HEK293 (cell line): ENCODE measurements around the gene SRRM2.

Source experiments
- CTCF ChIA-PET: fragments of 350-600 bp; formaldehyde crosslinking; extraction: SDS; loops from one replicate; lab custom pipeline; 2021; ENCODE audit warnings: antibody characterized with exemption; lab: Yijun Ruan, JAX
- POLR2A ChIA-PET: fragments of 300-600 bp; formaldehyde crosslinking; extraction: SDS; loops from one replicate; lab custom pipeline; 2020; ENCODE audit warnings: antibody characterized with exemption, inconsistent platforms; lab: Yijun Ruan, JAX
- H3K27ac ChIP-seq: fragments of 200-500 bp; sonication (Bioruptor generic); 2 replicates; pipeline ENCODE4 v1.5.1; 2014; ENCODE audit warnings: low read depth, low read length, control low read depth, inconsistent platforms; ENCODE audit errors: extremely low read depth
- H3K36me3 ChIP-seq, 2 experiments: fragments of 200-500 bp in 1 of 2; sonication (Bioruptor generic) in 1 of 2; 1 replicate in 1 of 2; 2 replicates in 1 of 2; pipeline ENCODE4 v1.5.1; 2014 to 2017; ENCODE audit warnings: inconsistent platforms in 2 of 2, low read length in 2 of 2; ENCODE audit not compliant: control insufficient read depth in 2 of 2, insufficient read depth in 1 of 2
- H3K4me1 ChIP-seq: fragments of 200-500 bp; sonication (Bioruptor generic); 2 replicates; pipeline ENCODE4 v1.5.1; 2014; ENCODE audit warnings: mild to moderate bottlenecking, low read length, inconsistent platforms; ENCODE audit not compliant: control insufficient read depth, insufficient read depth
- H3K4me3 ChIP-seq: 2 replicates; pipeline ENCODE4 v1.5.1; 2011; ENCODE audit warnings: low read depth, mild to moderate bottlenecking, control low read depth, low read length, moderate library complexity
- H3K9me3 ChIP-seq: fragments of 200-500 bp; sonication (Bioruptor generic); 2 replicates; pipeline ENCODE4 v1.5.1; 2014; ENCODE audit warnings: low read depth, low read length, inconsistent platforms; ENCODE audit not compliant: control insufficient read depth, insufficient read depth
- EGR2 ChIP-seq: fragments of 450-650 bp; formaldehyde crosslinking; IDR thresholded peaks from 2 replicates; pipeline ENCODE4 v1.5.1; 2016; ENCODE audit warnings: low read depth, missing biosample characterization, missing genetic modification characterization
- GLIS1 ChIP-seq: fragments of 450-650 bp; formaldehyde crosslinking; IDR thresholded peaks from 2 replicates; pipeline ENCODE4 v1.5.1; 2016; ENCODE audit warnings: missing biosample characterization, missing genetic modification characterization
- HOXC10 ChIP-seq: sonication (generic); formaldehyde crosslinking; IDR thresholded peaks from 2 replicates; pipeline ENCODE4 v1.8.1; 2023; ENCODE audit warnings: mild to moderate bottlenecking, missing genetic modification reagents
- KLF1 ChIP-seq: fragments of 450-650 bp; formaldehyde crosslinking; IDR thresholded peaks from 2 replicates; pipeline ENCODE4 v1.5.1; 2016; ENCODE audit warnings: missing biosample characterization, missing genetic modification characterization
- KLF17 ChIP-seq: fragments of 450-650 bp; formaldehyde crosslinking; IDR thresholded peaks from 2 replicates; pipeline ENCODE4 v1.5.1; 2016; ENCODE audit warnings: missing biosample characterization, missing genetic modification characterization
- KLF7 ChIP-seq: fragments of 450-650 bp; formaldehyde crosslinking; IDR thresholded peaks from 2 replicates; pipeline ENCODE4 v1.5.1; 2016; ENCODE audit warnings: missing biosample characterization, missing genetic modification characterization, borderline replicate concordance
- WT1 ChIP-seq: fragments of 450-650 bp; formaldehyde crosslinking; IDR thresholded peaks from 2 replicates; pipeline ENCODE4 v1.5.1; 2016; ENCODE audit warnings: missing biosample characterization, missing genetic modification characterization
- YY1 ChIP-seq: fragments of 450-650 bp; formaldehyde crosslinking; IDR thresholded peaks from 2 replicates; pipeline ENCODE4 v1.5.1; 2018; ENCODE audit warnings: missing biosample characterization, missing genetic modification characterization
- ZFHX2 ChIP-seq: fragments of 450-650 bp; formaldehyde crosslinking; conservative IDR thresholded peaks from 2 replicates; pipeline ENCODE4 v1.5.1; 2016; ENCODE audit warnings: missing biosample characterization, missing genetic modification characterization
- ZIC2 ChIP-seq: fragments of 450-650 bp; formaldehyde crosslinking; IDR thresholded peaks from 2 replicates; pipeline ENCODE4 v1.5.1; 2016; ENCODE audit warnings: missing biosample characterization, missing genetic modification characterization
- ZNF148 ChIP-seq: fragments of 450-650 bp; formaldehyde crosslinking; IDR thresholded peaks from 2 replicates; pipeline ENCODE4 v1.5.0; 2017; ENCODE audit warnings: missing biosample characterization, missing genetic modification characterization, borderline replicate concordance
- ZNF2 ChIP-seq: fragments of 450-650 bp; formaldehyde crosslinking; IDR thresholded peaks from 2 replicates; pipeline ENCODE4 v1.5.1; 2016; ENCODE audit warnings: missing biosample characterization, missing genetic modification characterization
- ZNF23 ChIP-seq: fragments of 450-650 bp; formaldehyde crosslinking; IDR thresholded peaks from 2 replicates; pipeline ENCODE4 v1.5.1; 2016; ENCODE audit warnings: missing biosample characterization, missing genetic modification characterization, borderline replicate concordance
- ZNF302 ChIP-seq: fragments of 450-650 bp; formaldehyde crosslinking; IDR thresholded peaks from 2 replicates; pipeline ENCODE4 v1.5.1; 2016; ENCODE audit warnings: missing biosample characterization, missing genetic modification characterization, low read depth
- ZNF324 ChIP-seq: fragments of 450-650 bp; formaldehyde crosslinking; IDR thresholded peaks from 2 replicates; pipeline ENCODE4 v1.5.1; 2016; ENCODE audit warnings: missing biosample characterization, missing genetic modification characterization
- ZNF449 ChIP-seq: fragments of 450-650 bp; formaldehyde crosslinking; IDR thresholded peaks from 2 replicates; pipeline ENCODE4 v1.5.1; 2017; ENCODE audit warnings: missing biosample characterization, mild to moderate bottlenecking, missing genetic modification characterization, moderate library complexity
- ZNF645 ChIP-seq: fragments of 450-650 bp; formaldehyde crosslinking; IDR thresholded peaks from 2 replicates; pipeline ENCODE4; 2016; ENCODE audit warnings: missing biosample characterization, missing genetic modification characterization
- ZNF785 ChIP-seq: fragments of 450-650 bp; formaldehyde crosslinking; IDR thresholded peaks from 2 replicates; pipeline ENCODE4 v1.5.1; 2016; ENCODE audit warnings: missing biosample characterization, missing genetic modification characterization
- ZSCAN23 ChIP-seq: fragments of 450-650 bp; formaldehyde crosslinking; IDR thresholded peaks from 2 replicates; pipeline ENCODE4 v1.5.1; 2016; ENCODE audit warnings: missing biosample characterization, missing genetic modification characterization

Gene SRRM2

GRCh38 chr16:2811703-2812471 lies 59.4 kb downstream of the SRRM2 start:
- Histone ChIP-seq H3K4me1 (no peaks in the 10 kb centered on the region), H3K4me3 (no peak overlapping the region), H3K9me3 (no peaks in the 10 kb centered on the region), H3K36me3 (no peaks in the 10 kb centered on the region), H3K27ac (no peak overlapping the region)
- ChIA-PET POLR2A (no interaction called here), CTCF (interaction anchor here (1.0 kb wide), 1 partner anchor 108 kb away, joined by 3 read pairs; no protein-coding TSS in a partner anchor)
- TF ChIP-seq GLIS1 = peak; percentile 85
- TF ChIP-seq ZIC2 (tag by site-specific recombination) = peak; percentile 95
- TF ChIP-seq WT1 = no peak
- TF ChIP-seq YY1 (tag by site-specific recombination) = no peak
- TF ChIP-seq KLF1 (tag by site-specific recombination) = peak; percentile 11; the same call in 1 of the 2 replicates

GRCh38 chr16:2813771-2814221 lies 61.4 kb downstream of the SRRM2 start:
- no peaks in the 10 kb centered on the region for H3K36me3 ChIP-seq
- H3K4me1 ChIP-seq = no peaks in the 10 kb centered on the region
- H3K9me3 ChIP-seq = no peaks in the 10 kb centered on the region
- H3K4me3 ChIP-seq = no peak overlapping the region
- CTCF ChIA-PET = interaction anchor here (0.7 kb wide), 1 partner anchor 47 kb away, joined by 3 read pairs; no protein-coding TSS in a partner anchor
- H3K27ac ChIP-seq = no peak overlapping the region
- POLR2A ChIA-PET = interaction anchor here (1.0 kb wide), 1 partner anchor 55 kb away, joined by 4 read pairs; no protein-coding TSS in a partner anchor
- TF ChIP-seq ZNF148 = no peak
- peak; percentile 84 for TF ChIP-seq EGR2 (tag by site-specific recombination)
- no peak for TF ChIP-seq ZNF645 (tag by site-specific recombination)
- no peak for TF ChIP-seq ZNF785 (tag by site-specific recombination)
- TF ChIP-seq ZSCAN23 (tag by site-specific recombination) = no peak
- TF ChIP-seq ZNF302 (tag by site-specific recombination) = no peak
- TF ChIP-seq ZFHX2 = peak; percentile 81
- peak; percentile 73 for TF ChIP-seq KLF1 (tag by site-specific recombination)
- TF ChIP-seq KLF17 = 0 out of 2 replicates have a peak, but pooled peaks have one; percentile 32
- no peak for TF ChIP-seq ZNF449 (tag by site-specific recombination)
- TF ChIP-seq HOXC10 (CRISPR knock-in tag) = no peak
- no peak for TF ChIP-seq ZNF23 (tag by site-specific recombination)
- no peak for TF ChIP-seq ZNF2 (tag by site-specific recombination)
- no peak for TF ChIP-seq KLF7 (tag by site-specific recombination)
- TF ChIP-seq ZNF324 (tag by site-specific recombination) = no peak
